DOHH2 (cell line): ENCODE results near the gene TM4SF18.

ENCODE experiments used
- H3F3A ChIP-seq: fragments of 200-600 bp; sonication (generic), shearing (Covaris generic); 2 replicates; pipeline ENCODE4 v1.6.0; 2016; ENCODE audit warnings: antibody characterized with exemption, mild to moderate bottlenecking; ENCODE audit not compliant: control insufficient read depth, insufficient read depth
- H3K27ac ChIP-seq: fragments of 200-600 bp; sonication (generic); 2 replicates; pipeline ENCODE4 v1.5.1; 2014; ENCODE audit warnings: low read depth, mild to moderate bottlenecking, low read length, moderate library complexity
- H3K27me3 ChIP-seq: fragments of 200-600 bp; sonication (generic); 2 replicates; pipeline ENCODE4 v1.6.1; 2014; ENCODE audit warnings: mild to moderate bottlenecking, low read length, mixed read lengths; ENCODE audit not compliant: control insufficient read depth
- H3K36me3 ChIP-seq: fragments of 200-600 bp; sonication (generic); 2 replicates; pipeline ENCODE4 v1.6.1; 2014; ENCODE audit warnings: mild to moderate bottlenecking, low read length, moderate library complexity, mixed read lengths; ENCODE audit not compliant: control insufficient read depth
- H3K4me1 ChIP-seq: fragments of 200-600 bp; sonication (generic); 2 replicates; pipeline ENCODE4 v1.6.1; 2014; ENCODE audit warnings: mild to moderate bottlenecking, low read length, mixed read lengths; ENCODE audit not compliant: control insufficient read depth
- H3K4me2 ChIP-seq: fragments of 200-600 bp; sonication (generic); 2 replicates; pipeline ENCODE4 v1.6.0; 2014; ENCODE audit warnings: mild to moderate bottlenecking, low read length, moderate library complexity
- H3K4me3 ChIP-seq: fragments of 200-600 bp; sonication (generic); 2 replicates; pipeline ENCODE4 v1.5.1; 2014; ENCODE audit warnings: mild to moderate bottlenecking, low read length, mixed read lengths
- H3K79me2 ChIP-seq: fragments of 200-600 bp; sonication (generic); 2 replicates; pipeline ENCODE4 v1.6.1; 2014; ENCODE audit warnings: mild to moderate bottlenecking, low read length, mixed read lengths; ENCODE audit not compliant: control insufficient read depth
- H3K9me2 ChIP-seq: fragments of 200-600 bp; sonication (generic); replicated peaks from 2 replicates; pipeline ENCODE4 v1.6.1; 2014; ENCODE audit warnings: mild to moderate bottlenecking, low read length, mixed read lengths; ENCODE audit not compliant: control insufficient read depth
- H3K9me3 ChIP-seq: fragments of 200-600 bp; sonication (generic); 2 replicates; pipeline ENCODE4 v1.6.1; 2014; ENCODE audit warnings: antibody characterized with exemption, low read length, mixed read lengths; ENCODE audit not compliant: control insufficient read depth, insufficient read depth
- H4K20me1 ChIP-seq: fragments of 200-600 bp; sonication (generic); 2 replicates; pipeline ENCODE4 v1.6.0; 2014; ENCODE audit warnings: low read depth, mild to moderate bottlenecking, antibody characterized with exemption, low read length, moderate library complexity; ENCODE audit not compliant: control insufficient read depth, insufficient read depth
- CTCF ChIP-seq: fragments of 200-600 bp; sonication (generic); IDR thresholded peaks from one replicate; pipeline ENCODE4 v1.5.1; 2014; ENCODE audit warnings: antibody characterized with exemption, mild to moderate bottlenecking, low read depth, low read length; ENCODE audit not compliant: poor library complexity, severe bottlenecking
- EZH2phosphoT487 ChIP-seq: fragments of 200-600 bp; sonication (generic); IDR thresholded peaks from 2 replicates; pipeline ENCODE4 v1.6.1; 2017; ENCODE audit warnings: borderline replicate concordance, mild to moderate bottlenecking, antibody characterized with exemption, low read length, moderate library complexity, mixed read lengths

Gene TM4SF18

GRCh38 chr3:149291178-149291577 lies 42.3 kb downstream of the TM4SF18 start:
- Histone ChIP-seq H3K79me2 (no peaks in the 10 kb centered on the region), H3F3A (no peaks in the 10 kb centered on the region), H3K27ac (no peak overlapping the region), H3K36me3 (no peaks in the 10 kb centered on the region), H4K20me1 (no peaks in the 10 kb centered on the region), H3K4me3 (no peak overlapping the region), H3K9me2 (no peaks in the 10 kb centered on the region), H3K4me2 (no peak overlapping the region), H3K9me3 (no peaks in the 10 kb centered on the region), H3K27me3 (no peaks in the 10 kb centered on the region), H3K4me1 (no peaks in the 10 kb centered on the region)
- TF ChIP-seq EZH2phosphoT487 (no peak), CTCF (peak; percentile 79)

- no peaks in the 10 kb centered on the region for H4K20me1 ChIP-seq
- H3F3A ChIP-seq = no peaks in the 10 kb centered on the region
- no peak overlapping the region for H3K4me2 ChIP-seq
- TF ChIP-seq CTCF = no peak
- no peak for TF ChIP-seq EZH2phosphoT487
- no peaks in the 10 kb centered on the region for H3K36me3 ChIP-seq
- no peak overlapping the region for H3K27ac ChIP-seq
- H3K4me3 ChIP-seq = no peak overlapping the region
- no peaks in the 10 kb centered on the region for H3K9me2 ChIP-seq
- H3K27me3 ChIP-seq = no peaks in the 10 kb centered on the region
- no peaks in the 10 kb centered on the region for H3K79me2 ChIP-seq
- no peaks in the 10 kb centered on the region for H3K9me3 ChIP-seq
- no peaks in the 10 kb centered on the region for H3K4me1 ChIP-seq
Measured at GRCh38 chr3:149288655-149289054, 44.8 kb downstream of the TM4SF18 start.

GRCh38 chr3:149284034-149284433 lies 49.4 kb downstream of the TM4SF18 start:
- H3K4me3 ChIP-seq = no peak overlapping the region
- no peak overlapping the region for H3K27ac ChIP-seq
- no peaks in the 10 kb centered on the region for H3K9me2 ChIP-seq
- H3K79me2 ChIP-seq = no peaks in the 10 kb centered on the region
- H3K4me1 ChIP-seq = peaks cover 7% of the 10 kb centered on the region
- H3K27me3 ChIP-seq = no peaks in the 10 kb centered on the region
- H3K4me2 ChIP-seq = no peak overlapping the region
- no peaks in the 10 kb centered on the region for H3K36me3 ChIP-seq
- no peaks in the 10 kb centered on the region for H3K9me3 ChIP-seq
- H3F3A ChIP-seq = no peaks in the 10 kb centered on the region
- no peak for TF ChIP-seq CTCF
- no peak for TF ChIP-seq EZH2phosphoT487
- no peaks in the 10 kb centered on the region for H4K20me1 ChIP-seq

GRCh38 chr3:149283401-149283800 lies 50.0 kb downstream of the TM4SF18 start:
- Histone ChIP-seq H3K4me1 (peaks cover 7% of the 10 kb centered on the region), H3K9me2 (no peaks in the 10 kb centered on the region), H4K20me1 (no peaks in the 10 kb centered on the region), H3K9me3 (no peaks in the 10 kb centered on the region), H3K27ac (no peak overlapping the region), H3K4me2 (no peak overlapping the region), H3K4me3 (no peak overlapping the region), H3K27me3 (no peaks in the 10 kb centered on the region), H3F3A (no peaks in the 10 kb centered on the region), H3K36me3 (no peaks in the 10 kb centered on the region), H3K79me2 (no peaks in the 10 kb centered on the region)
- TF ChIP-seq EZH2phosphoT487 (no peak), CTCF (no peak)
